ENCODE data around the gene OXSM. TPM values are rescaled to one million over a fixed set of nuclear protein-coding genes. Genes with fewer than 3 reads are reported as not detected.

Gene OXSM
- total and polyA plus RNA-seq, 2 donors (not counting 3 experiments of a cell fraction or from before 2014, with no cell fraction given) = 8.1 to 9.0 TPM

GRCh38 chr3:25783661-25784512, 6.0 kb upstream of the OXSM start:
- Histone ChIP-seq H4K20me1 (replicated peaks; ENCODE audit: control insufficient read depth, extremely low read depth, insufficient read depth, low read length) (no peaks in the 10 kb centered on the region), H3K9ac (replicated peaks; ENCODE audit: extremely low read depth, insufficient read depth, low read length) (peak overlapping the region; percentile 45), H3K4me1 (ENCODE audit: control insufficient read depth, extremely low read depth, insufficient read depth, low read length) (peaks cover 13% of the 10 kb centered on the region), H3K4me3 (replicated peaks in 1 of 3; ENCODE audit: insufficient read depth in 1 of 3, low read depth in 1 of 3, low read length in 3 of 3) (peak overlapping the region; percentile 40 to 57 (median 42)), H3K36me3 (ENCODE audit: control insufficient read depth in 2 of 2, extremely low read depth in 1 of 2, insufficient read depth in 2 of 2, low read length in 2 of 2) (no peaks in the 10 kb centered on the region), H3K9me1 (replicated peaks; ENCODE audit: control insufficient read depth, extremely low read depth, insufficient read depth, low read length) (no peaks in the 10 kb centered on the region), H3K27ac (ENCODE audit: insufficient read depth, low read depth, low read length) (no peak overlapping the region), H3K9me3 (replicated peaks; ENCODE audit: control insufficient read depth, insufficient read depth, low read length) (no peaks in the 10 kb centered on the region), H2AFZ (ENCODE audit: low read depth, low read length) (peak overlapping the region; percentile 80), H3K27me3 (ENCODE audit: control insufficient read depth in 2 of 2, insufficient read depth in 2 of 2, low read length in 2 of 2) (no peaks in the 10 kb centered on the region), H3K4me2 (ENCODE audit: insufficient read depth, low read length) (peak overlapping the region; percentile 93), H3K79me2 (ENCODE audit: control insufficient read depth, insufficient read depth, low read length) (peaks cover 19% of the 10 kb centered on the region)
- intact Hi-C loops (cut with micrococcal nuclease) (loop anchor here (1.0 to 5.0 kb wide), 4 partner anchors 73 to 352 kb away; no protein-coding TSS in a partner anchor), dilution Hi-C loops (cut with MboI; ENCODE audit: extremely low pct_ligation_motif_present, low sequenced_read_pairs) (no loop called here)
- no peak for TF ChIP-seq EZH2 (IDR thresholded peaks at IDR 0.05; ENCODE audit: borderline replicate concordance, low read depth, low read length, severe bottlenecking)
- peak; percentile 6 for TF ChIP-seq POLR2AphosphoS5 (IDR thresholded peaks at IDR 0.05; ENCODE audit: insufficient read depth, low read depth, low read length)
- ChIA-PET POLR2A (interaction anchor here (0.7 to 1.3 kb wide), 3 partner anchors 71 to 349 kb away, joined by 3 to 12 read pairs (median 5); no protein-coding TSS in a partner anchor), CTCF (interaction anchor here (0.8 to 2.4 kb wide), 13 partner anchors 10 to 138 kb away, joined by 3 to 20 read pairs (median 4); no protein-coding TSS in a partner anchor)
- no TSS peak for BruUV-seq (replicated peaks)
- peak; percentile 68 for DNase-seq (ENCODE audit: low read depth, low spot score)
- FAIRE-seq = no peak

- no peak for TF ChIP-seq CTCF (IDR thresholded peaks at IDR 0.05; ENCODE audit: extremely low read depth in 1 of 2, insufficient read depth in 1 of 2, low read depth in 1 of 2, low read length in 2 of 2)
- no peak for TF ChIP-seq GATA2 (IDR thresholded peaks at IDR 0.05; ENCODE audit: insufficient read depth, insufficient read length, low read depth, low read length)
- no peak for TF ChIP-seq MYC (IDR thresholded peaks at IDR 0.05; ENCODE audit: low read depth, low read length)
- no peak for TF ChIP-seq POLR2A (IDR thresholded peaks at IDR 0.05; ENCODE audit: low read depth, low read length)
- TF ChIP-seq MAX (IDR thresholded peaks at IDR 0.05; ENCODE audit: insufficient read depth, insufficient read length) = no peak
- no peak for TF ChIP-seq POLR2AphosphoS5 (IDR thresholded peaks at IDR 0.05; ENCODE audit: insufficient read depth, low read depth, low read length)
- TF ChIP-seq JUN (IDR thresholded peaks at IDR 0.05; ENCODE audit: borderline replicate concordance, insufficient read depth, insufficient read length, low read depth) = no peak
- no peak for TF ChIP-seq EZH2 (IDR thresholded peaks at IDR 0.05; ENCODE audit: borderline replicate concordance, low read depth, low read length, severe bottlenecking)
- no peak for TF ChIP-seq FOS (IDR thresholded peaks at IDR 0.05; ENCODE audit: borderline replicate concordance, insufficient read depth, low read length)
- Histone ChIP-seq H2AFZ (ENCODE audit: low read depth, low read length) (no peak overlapping the region), H3K9me3 (replicated peaks; ENCODE audit: control insufficient read depth, insufficient read depth, low read length) (no peaks in the 10 kb centered on the region), H3K27me3 (ENCODE audit: control insufficient read depth in 2 of 2, insufficient read depth in 2 of 2, low read length in 2 of 2) (no peaks in the 10 kb centered on the region), H3K36me3 (ENCODE audit: control insufficient read depth in 2 of 2, extremely low read depth in 1 of 2, insufficient read depth in 2 of 2, low read length in 2 of 2) (no peaks in the 10 kb centered on the region), H3K4me3 (replicated peaks in 1 of 3; ENCODE audit: insufficient read depth in 1 of 3, low read depth in 1 of 3, low read length in 3 of 3) (no peak overlapping the region), H3K27ac (ENCODE audit: insufficient read depth, low read depth, low read length) (no peak overlapping the region), H3K9ac (replicated peaks; ENCODE audit: extremely low read depth, insufficient read depth, low read length) (no peak overlapping the region), H3K4me2 (ENCODE audit: insufficient read depth, low read length) (no peak overlapping the region), H4K20me1 (replicated peaks; ENCODE audit: control insufficient read depth, extremely low read depth, insufficient read depth, low read length) (no peaks in the 10 kb centered on the region), H3K79me2 (ENCODE audit: control insufficient read depth, insufficient read depth, low read length) (peaks cover 17% of the 10 kb centered on the region), H3K9me1 (replicated peaks; ENCODE audit: control insufficient read depth, extremely low read depth, insufficient read depth, low read length) (no peaks in the 10 kb centered on the region), H3K4me1 (ENCODE audit: control insufficient read depth, extremely low read depth, insufficient read depth, low read length) (peaks cover 13% of the 10 kb centered on the region)
- no TSS peak for BruUV-seq (replicated peaks)
- DNase-seq (ENCODE audit: low read depth, low spot score) (no peak), FAIRE-seq (no peak)
- intact Hi-C loops (cut with micrococcal nuclease) (loop anchor here (5.0 kb wide), 1 partner anchor 353 kb away; no protein-coding TSS in a partner anchor), dilution Hi-C loops (cut with MboI; ENCODE audit: extremely low pct_ligation_motif_present, low sequenced_read_pairs) (no loop called here)
- ChIA-PET CTCF (interaction anchor here (2.4 kb wide), 1 partner anchor 136 kb away, joined by 20 read pairs; no protein-coding TSS in a partner anchor), POLR2A (no interaction called here)
Measured at GRCh38 chr3:25784971-25785370, 4.9 kb upstream of the OXSM start.

Data from endothelial cell of umbilical vein (primary cell).